ENCODE measurements around the gene CFAP99. TPM values are rescaled to one million over a fixed set of nuclear protein-coding genes. Genes with fewer than 3 reads are reported as not detected.

Gene CFAP99
- total and polyA plus RNA-seq, 3 donors from 2014 or later, result 30.5 to 41.2 (median 40.1) TPM

GRCh38 chr4:2396781-2397368 lies 21.9 kb upstream of the CFAP99 start:
- Histone ChIP-seq H3K36me3 (ENCODE audit: low read depth, missing control alignments) (no peaks in the 10 kb centered on the region), H3K4me1 (peaks cover 23% of the 10 kb centered on the region), H3K27ac (no peak overlapping the region), H3K9me3 (no peaks in the 10 kb centered on the region), H3K4me3 (no peak overlapping the region), H3K27me3 (no peaks in the 10 kb centered on the region)
- intact Hi-C loops (cut with DNase I; ENCODE audit: low total_unique reads), result no loop called here
- TF ChIP-seq CTCF (IDR thresholded peaks at IDR 0.05) (no peak), POLR2A (IDR thresholded peaks at IDR 0.05) (no peak)
- no peak for DNase-seq
- WGBS, 2 donors, result 78 to 83% methylated on average over 18 of the region's 21 CpGs

- DNase-seq, result no peak
- WGBS, 2 donors, result 72 to 84% methylated on average over 20 of the region's 20 CpGs
- no peaks in the 10 kb centered on the region for H3K36me3 ChIP-seq (ENCODE audit: low read depth, missing control alignments)
- no peaks in the 10 kb centered on the region for H3K9me3 ChIP-seq
- TF ChIP-seq POLR2A (IDR thresholded peaks at IDR 0.05) (no peak), CTCF (IDR thresholded peaks at IDR 0.05) (no peak)
- H3K27ac ChIP-seq, result no peak overlapping the region
- intact Hi-C loops (cut with DNase I; ENCODE audit: low total_unique reads), result no loop called here
- H3K4me1 ChIP-seq, result peaks cover 23% of the 10 kb centered on the region
- H3K4me3 ChIP-seq, result no peak overlapping the region
- no peaks in the 10 kb centered on the region for H3K27me3 ChIP-seq
Measured at GRCh38 chr4:2397596-2398379, 21.0 kb upstream of the CFAP99 start.

GRCh38 chr4:2399216-2399615 lies 19.5 kb upstream of the CFAP99 start:
- Histone ChIP-seq H3K4me3 (no peak overlapping the region), H3K27ac (no peak overlapping the region), H3K27me3 (no peaks in the 10 kb centered on the region), H3K4me1 (peaks cover 18% of the 10 kb centered on the region), H3K36me3 (ENCODE audit: low read depth, missing control alignments) (no peaks in the 10 kb centered on the region), H3K9me3 (no peaks in the 10 kb centered on the region)
- intact Hi-C loops (cut with DNase I; ENCODE audit: low total_unique reads), result no loop called here
- 78 to 86% methylated on average over 10 of the region's 10 CpGs for WGBS, 2 donors
- no peak for TF ChIP-seq CTCF (IDR thresholded peaks at IDR 0.05)
- TF ChIP-seq POLR2A (IDR thresholded peaks at IDR 0.05), result no peak
- no peak for DNase-seq

GRCh38 chr4:2399631-2400190 lies 19.0 kb upstream of the CFAP99 start:
- intact Hi-C loops (cut with DNase I; ENCODE audit: low total_unique reads), result no loop called here
- Histone ChIP-seq H3K4me1 (peaks cover 18% of the 10 kb centered on the region), H3K27me3 (no peaks in the 10 kb centered on the region), H3K9me3 (no peaks in the 10 kb centered on the region), H3K4me3 (no peak overlapping the region), H3K27ac (no peak overlapping the region), H3K36me3 (ENCODE audit: low read depth, missing control alignments) (no peaks in the 10 kb centered on the region)
- 87 to 100% methylated on average over 1 to 28 of the region's 28 CpGs for WGBS, 2 donors
- TF ChIP-seq CTCF (IDR thresholded peaks at IDR 0.05) (no peak), POLR2A (IDR thresholded peaks at IDR 0.05) (no peak)
- no peak for DNase-seq
